GM12872 (cell line): ENCODE measurements around the gene PAH.
A peak's percentile ranks its signal among the peaks of the same experiment; 100 is the strongest.

ENCODE experiments used
- CTCF ChIP-seq: IDR thresholded peaks from 3 replicates; pipeline ENCODE4 v1.5.1; 2011; ENCODE audit warnings: low read depth, mild to moderate bottlenecking, low read length, moderate library complexity; ENCODE audit not compliant: insufficient read depth

Gene PAH

GRCh38 chr12:102946042-102946441 lies 29.0 kb upstream of the PAH start:
- TF ChIP-seq CTCF = no peak

DNA sequence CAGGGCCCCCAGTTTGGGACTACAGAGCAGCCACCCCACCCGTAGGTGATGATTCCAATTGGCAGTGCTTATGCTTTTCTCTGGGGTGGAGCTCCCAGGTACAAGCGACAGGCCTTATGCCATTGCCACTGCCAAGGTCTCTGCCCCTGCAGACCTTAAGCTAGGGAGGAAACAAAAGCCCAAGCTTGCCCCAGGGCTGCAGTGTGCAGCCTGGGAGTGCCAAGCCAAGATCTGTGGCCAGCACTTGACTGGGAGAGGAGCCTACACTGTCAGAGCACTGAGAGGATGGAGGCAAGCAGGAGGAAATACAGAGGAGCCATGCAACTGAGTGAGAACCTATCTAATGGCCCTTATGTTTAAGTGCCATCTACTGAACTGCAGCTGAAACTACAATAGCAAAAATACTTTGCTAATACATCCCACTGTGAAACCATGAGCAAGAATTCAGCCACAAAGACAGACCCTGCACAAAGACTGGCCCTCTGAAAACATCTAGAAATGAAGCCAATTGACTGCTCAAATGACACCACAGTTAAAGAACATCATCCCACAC lies 22.7 kb upstream of the PAH start:
- peak; percentile 68 for TF ChIP-seq CTCF

DNA sequence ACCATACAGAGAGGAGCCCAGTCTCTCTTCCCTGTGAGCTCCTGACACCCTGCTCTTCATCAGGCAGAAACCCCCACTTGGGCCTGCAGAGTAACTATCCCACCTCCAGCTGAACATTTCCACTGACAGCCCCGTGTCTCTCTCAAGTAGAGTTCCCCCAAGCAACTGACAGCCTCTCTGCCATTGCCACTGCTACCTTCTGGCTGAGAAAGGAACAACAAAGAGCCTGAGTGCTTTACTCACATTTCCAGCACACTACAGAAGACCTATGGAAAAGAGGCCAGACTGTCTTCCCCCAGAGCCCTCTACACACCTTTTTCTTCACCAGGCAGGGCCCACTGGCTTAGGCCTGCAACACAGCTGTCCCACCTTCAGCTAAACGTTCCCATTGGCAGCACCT lies 22.0 kb upstream of the PAH start:
- no peak for TF ChIP-seq CTCF

DNA sequence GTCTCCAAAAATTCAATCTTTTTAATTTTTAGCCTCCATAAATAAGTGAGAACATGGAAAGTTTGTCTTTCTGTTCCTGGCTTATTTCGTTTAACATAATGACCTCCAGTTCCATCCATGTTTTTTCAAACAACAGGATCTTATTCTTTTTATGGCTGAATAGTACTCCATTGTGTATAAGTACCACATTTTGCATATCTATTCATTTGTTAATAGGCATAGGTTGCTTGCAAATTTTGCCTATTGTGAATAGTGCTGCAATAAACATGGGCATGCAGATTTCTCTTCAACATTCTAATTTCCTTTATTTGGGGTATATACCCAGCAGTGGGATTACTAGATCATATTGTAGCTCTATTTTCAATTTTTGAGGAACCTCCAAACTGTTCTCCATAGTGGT lies 16.1 kb upstream of the PAH start:
- TF ChIP-seq CTCF = no peak

GRCh38 chr12:102927220-102927619 lies 10.2 kb upstream of the PAH start:
- no peak for TF ChIP-seq CTCF

DNA sequence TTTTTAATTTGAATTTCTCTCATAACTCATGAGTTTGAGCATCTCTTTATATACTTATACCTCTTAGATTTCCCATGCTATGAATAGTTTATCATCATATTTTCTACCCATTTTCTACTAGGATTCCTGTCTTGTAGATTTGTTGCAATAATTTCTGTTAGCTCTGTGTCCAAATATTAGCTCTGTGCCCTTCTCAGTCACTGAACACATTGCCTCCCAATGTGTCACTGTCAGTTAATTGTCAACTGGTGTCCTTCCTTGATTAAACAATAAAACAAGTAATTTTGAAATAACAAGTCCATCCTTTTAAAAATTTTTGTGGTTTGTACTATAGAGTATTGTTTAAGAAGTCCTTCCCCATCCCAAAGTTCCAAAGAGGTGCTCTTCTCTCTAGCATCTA lies 4.2 kb upstream of the PAH start:
- TF ChIP-seq CTCF = no peak

DNA sequence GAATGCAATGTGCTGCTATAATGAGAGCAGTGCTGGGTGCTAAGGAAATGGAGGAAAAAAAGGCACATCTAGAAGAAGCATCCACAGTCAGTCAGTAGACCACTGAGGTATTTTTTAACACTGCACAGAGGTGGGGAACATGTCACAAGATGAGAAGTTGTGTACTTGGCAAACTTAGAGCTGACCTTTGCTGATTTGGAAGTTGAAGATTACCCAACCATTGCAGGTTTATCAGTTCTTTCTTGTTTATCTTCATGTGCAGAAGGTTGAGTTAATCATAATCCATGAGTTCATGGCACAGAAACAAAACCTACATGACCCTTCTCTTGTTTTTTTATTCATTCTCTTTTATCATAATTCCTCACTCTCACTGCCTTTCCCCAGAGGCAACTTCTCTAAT lies 3.2 kb upstream of the PAH start:
- no peak for TF ChIP-seq CTCF

DNA sequence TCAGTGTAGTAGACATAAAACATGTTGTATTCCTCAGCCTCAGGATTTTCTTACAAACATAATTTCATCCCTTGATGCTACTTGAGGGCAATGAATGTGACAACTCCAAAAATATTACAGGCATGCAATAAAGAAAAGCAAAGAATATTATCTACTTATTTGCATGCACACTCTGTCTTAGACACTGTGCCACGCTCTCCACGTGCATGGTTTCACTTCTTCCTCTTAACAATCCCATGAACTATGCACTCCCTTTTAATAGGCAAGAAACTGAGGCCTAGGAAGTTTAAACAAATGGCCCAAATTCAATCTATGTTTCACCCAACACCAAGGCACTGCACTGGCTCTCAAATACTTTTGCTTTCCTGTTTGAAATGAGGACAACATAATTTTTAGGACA lies 1.8 kb upstream of the PAH start:
- no peak for TF ChIP-seq CTCF
